ES-I3 (cell line): Measurements from ENCODE around the gene KCNA5.

ENCODE experiments used
- H3K36me3 ChIP-seq: 2 replicates; pipeline ENCODE4 v1.6.1; 2013; ENCODE audit warnings: mild to moderate bottlenecking, low read length, control low read depth, moderate library complexity; ENCODE audit not compliant: insufficient read depth
- H3K4me1 ChIP-seq: 2 replicates; pipeline ENCODE4 v1.6.1; 2013; ENCODE audit warnings: mild to moderate bottlenecking, control low read depth, low read length; ENCODE audit not compliant: insufficient read depth
- H3K9ac ChIP-seq: 2 replicates; pipeline ENCODE4 v1.6.1; 2013; ENCODE audit warnings: low read depth, mild to moderate bottlenecking, low read length, moderate library complexity
- H3K9me3 ChIP-seq: 2 replicates; pipeline ENCODE4 v1.6.1; 2013; ENCODE audit warnings: mild to moderate bottlenecking, low read length, moderate library complexity; ENCODE audit not compliant: control insufficient read depth, insufficient read depth

The KCNA5 gene

DNA sequence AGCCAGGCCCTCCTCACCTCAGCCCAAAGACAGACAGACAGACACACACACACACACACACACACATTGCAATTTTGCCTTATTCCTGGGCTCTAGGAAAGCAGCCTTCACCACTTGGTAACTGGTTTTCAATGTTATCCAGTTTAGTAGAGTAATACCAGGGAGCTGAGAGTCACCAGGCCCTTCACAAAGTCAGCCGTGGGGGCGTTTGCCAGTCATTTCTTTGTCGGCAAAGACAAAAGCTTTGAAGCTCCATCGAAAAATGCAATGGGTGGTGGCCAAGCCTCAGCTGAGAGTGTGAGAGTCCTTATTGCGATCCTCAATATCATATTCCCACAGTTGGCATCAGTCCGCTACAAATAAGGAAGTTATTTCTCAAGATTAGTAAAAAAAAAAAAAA lies 8.1 kb upstream of the KCNA5 start:
- no peak overlapping the region for H3K9ac ChIP-seq
- peaks cover 7% of the 10 kb centered on the region; the same call in 1 of the 2 replicates for H3K9me3 ChIP-seq
- peaks cover 4% of the 10 kb centered on the region for H3K4me1 ChIP-seq
- no peaks in the 10 kb centered on the region for H3K36me3 ChIP-seq

GRCh38 chr12:5036031-5036430 lies 7.6 kb upstream of the KCNA5 start:
- peaks cover 4% of the 10 kb centered on the region for H3K4me1 ChIP-seq
- H3K9me3 ChIP-seq = peaks cover 7% of the 10 kb centered on the region; the same call in 1 of the 2 replicates
- H3K36me3 ChIP-seq = no peaks in the 10 kb centered on the region
- no peak overlapping the region for H3K9ac ChIP-seq

- Histone ChIP-seq H3K9ac (no peak overlapping the region), H3K9me3 (0 out of 2 replicates have a peak, but pooled peaks cover 3% of the 10 kb centered on the region), H3K36me3 (no peaks in the 10 kb centered on the region), H3K4me1 (peaks cover 4% of the 10 kb centered on the region)
Observed at GRCh38 chr12:5037795-5038357, 5.8 kb upstream of the KCNA5 start.

GRCh38 chr12:5038781-5039311 lies 4.8 kb upstream of the KCNA5 start:
- Histone ChIP-seq H3K9me3 (0 out of 2 replicates have a peak, but pooled peaks cover 3% of the 10 kb centered on the region), H3K36me3 (no peaks in the 10 kb centered on the region), H3K4me1 (peaks cover 4% of the 10 kb centered on the region), H3K9ac (no peak overlapping the region)

DNA sequence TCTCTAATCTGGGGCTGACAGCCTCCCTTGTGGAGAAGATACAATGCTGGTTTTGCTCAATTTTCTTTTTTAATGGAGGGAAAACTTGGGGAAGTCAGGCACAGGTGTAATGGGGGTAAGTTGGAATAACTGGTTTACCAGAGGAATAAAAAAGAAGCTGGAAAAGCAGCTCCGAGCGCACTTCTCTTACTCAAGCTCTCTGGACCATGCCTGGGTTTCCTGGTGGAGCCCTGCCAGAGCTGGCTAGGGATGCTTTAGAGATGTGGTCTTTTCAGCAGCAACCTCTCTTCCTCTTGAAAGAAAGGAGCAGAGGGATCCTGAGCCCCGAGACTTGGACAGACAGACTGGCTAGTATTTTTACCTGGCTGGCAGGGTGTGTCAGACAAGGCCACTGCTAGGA lies 3.9 kb upstream of the KCNA5 start:
- Histone ChIP-seq H3K4me1 (peaks cover 4% of the 10 kb centered on the region), H3K9me3 (0 out of 2 replicates have a peak, but pooled peaks cover 3% of the 10 kb centered on the region), H3K9ac (no peak overlapping the region), H3K36me3 (no peaks in the 10 kb centered on the region)

- H3K9ac ChIP-seq = no peak overlapping the region
- peaks cover 4% of the 10 kb centered on the region for H3K4me1 ChIP-seq
- H3K9me3 ChIP-seq = 0 out of 2 replicates have a peak, but pooled peaks cover 3% of the 10 kb centered on the region
- no peaks in the 10 kb centered on the region for H3K36me3 ChIP-seq
Observed at GRCh38 chr12:5040368-5040767, 3.3 kb upstream of the KCNA5 start.

- Histone ChIP-seq H3K9ac (peak overlapping the region; percentile 38; the same call in 1 of the 2 replicates), H3K4me1 (0 out of 2 replicates have a peak, but pooled peaks cover 5% of the 10 kb centered on the region), H3K36me3 (no peaks in the 10 kb centered on the region), H3K9me3 (no peaks in the 10 kb centered on the region)
Observed at GRCh38 chr12:5044420-5045295, 979 bp downstream of the KCNA5 start.

GRCh38 chr12:5047094-5047493 lies 3.4 kb downstream of the KCNA5 start:
- H3K9me3 ChIP-seq = no peaks in the 10 kb centered on the region
- no peaks in the 10 kb centered on the region for H3K36me3 ChIP-seq
- H3K9ac ChIP-seq = no peak overlapping the region
- H3K4me1 ChIP-seq = 0 out of 2 replicates have a peak, but pooled peaks cover 5% of the 10 kb centered on the region

DNA sequence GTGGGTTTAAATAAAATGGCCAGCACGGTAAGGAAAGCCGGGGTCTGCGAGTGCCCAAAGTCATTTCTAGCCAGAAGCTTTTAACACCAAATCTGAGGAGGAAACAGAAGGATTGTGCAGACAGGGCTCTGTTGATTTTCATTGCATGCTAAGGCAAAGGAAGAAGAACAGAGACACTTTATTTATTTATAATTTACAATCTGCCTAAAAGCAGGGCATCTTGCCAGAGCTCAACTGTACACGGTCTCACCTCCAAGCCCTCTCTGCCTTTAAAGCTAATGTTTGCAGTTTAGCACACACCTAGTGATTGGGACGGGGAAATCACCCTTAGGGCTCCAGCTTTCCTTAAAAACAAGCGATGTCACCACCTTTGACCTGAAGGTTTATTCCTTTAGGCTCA lies 4.0 kb downstream of the KCNA5 start:
- Histone ChIP-seq H3K9ac (no peak overlapping the region), H3K36me3 (no peaks in the 10 kb centered on the region), H3K9me3 (no peaks in the 10 kb centered on the region), H3K4me1 (0 out of 2 replicates have a peak, but pooled peaks cover 5% of the 10 kb centered on the region)

DNA sequence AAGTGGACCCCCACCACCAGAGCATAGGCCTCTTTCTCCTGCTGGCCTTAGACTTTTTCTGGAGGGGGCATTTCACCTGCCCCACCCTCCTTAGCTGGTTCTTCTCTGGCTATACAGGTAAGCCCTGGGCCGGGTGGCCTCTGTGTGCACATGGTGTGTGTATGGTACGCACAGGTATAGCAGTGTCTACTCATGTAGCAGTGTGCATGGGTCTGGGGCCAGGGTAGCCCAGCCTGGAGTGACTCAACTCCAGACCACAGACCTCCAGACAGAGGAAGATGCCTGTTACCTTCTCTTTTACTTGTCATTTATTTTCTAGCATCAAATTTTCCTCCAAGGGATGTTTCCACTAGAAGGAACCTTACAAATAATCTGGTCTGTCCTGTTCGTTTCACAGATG lies 6.9 kb downstream of the KCNA5 start:
- Histone ChIP-seq H3K36me3 (no peaks in the 10 kb centered on the region), H3K9ac (no peak overlapping the region), H3K9me3 (no peaks in the 10 kb centered on the region), H3K4me1 (0 out of 2 replicates have a peak, but pooled peaks cover 5% of the 10 kb centered on the region)

- H3K36me3 ChIP-seq = no peaks in the 10 kb centered on the region
- no peak overlapping the region for H3K9ac ChIP-seq
- 0 out of 2 replicates have a peak, but pooled peaks cover 5% of the 10 kb centered on the region for H3K4me1 ChIP-seq
- no peaks in the 10 kb centered on the region for H3K9me3 ChIP-seq
Observed at GRCh38 chr12:5051334-5051733, 7.7 kb downstream of the KCNA5 start.

DNA sequence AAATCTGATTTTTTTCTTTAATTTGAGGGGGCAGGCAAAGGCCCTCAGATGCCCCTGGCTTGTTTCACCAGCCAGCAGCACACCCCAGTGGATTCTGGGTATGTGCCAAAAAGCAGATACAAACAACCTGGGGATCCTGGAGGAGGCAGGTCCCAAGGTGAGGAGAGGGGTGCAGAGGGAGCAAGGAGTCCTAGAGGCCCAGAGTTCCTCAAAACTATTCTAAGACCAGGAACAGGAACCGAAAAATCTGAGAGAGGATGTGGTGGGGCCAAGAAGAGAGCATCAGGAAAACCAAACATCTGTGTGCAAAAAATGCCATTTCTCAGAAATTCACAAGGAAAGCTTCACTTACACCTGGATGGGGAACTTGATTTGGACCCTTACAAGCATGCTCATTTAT lies 8.2 kb downstream of the KCNA5 start:
- H3K9ac ChIP-seq = no peak overlapping the region
- H3K4me1 ChIP-seq = 0 out of 2 replicates have a peak, but pooled peaks cover 5% of the 10 kb centered on the region

GRCh38 chr12:5052348-5052747 lies 8.7 kb downstream of the KCNA5 start:
- Histone ChIP-seq H3K4me1 (0 out of 2 replicates have a peak, but pooled peaks cover 2% of the 10 kb centered on the region), H3K9me3 (no peaks in the 10 kb centered on the region), H3K36me3 (no peaks in the 10 kb centered on the region), H3K9ac (no peak overlapping the region)

More for the DNA sequence above, 8.2 kb downstream of the KCNA5 start:
- Histone ChIP-seq H3K36me3 (no peaks in the 10 kb centered on the region), H3K9me3 (no peaks in the 10 kb centered on the region)

DNA sequence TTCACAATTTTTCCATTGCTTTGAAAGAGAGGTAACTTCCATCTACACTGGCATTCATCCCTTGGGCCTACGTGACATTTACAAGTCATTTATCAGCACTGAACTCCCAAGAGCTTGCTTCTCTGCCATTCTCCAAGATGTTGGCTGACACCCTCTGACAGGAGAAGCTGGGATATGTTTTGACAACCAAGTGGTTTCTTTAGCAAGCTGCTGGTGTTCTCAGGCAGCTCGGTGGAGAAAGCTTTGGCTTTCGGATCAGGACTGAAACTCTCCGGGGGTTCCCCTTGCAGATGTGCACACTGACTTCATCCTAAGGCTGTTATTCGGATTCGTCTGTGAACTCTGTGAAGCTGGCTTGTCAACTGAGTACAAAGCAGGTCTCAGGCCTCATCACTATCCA lies 15.7 kb downstream of the KCNA5 start:
- Histone ChIP-seq H3K9me3 (no peaks in the 10 kb centered on the region), H3K36me3 (no peaks in the 10 kb centered on the region), H3K4me1 (no peaks in the 10 kb centered on the region), H3K9ac (no peak overlapping the region)
